KBM-7 (cell line): ENCODE measurements around the gene RPTN.

Source experiments
- DNase-seq: peaks from one replicate; pipeline ENCODE4 v3.0.0-alpha.2; 2015
- in situ Hi-C: fragments of 300-500 bp; cut with MboI; formaldehyde crosslinking; loops from 2 replicates; pipeline ENCODE4 v1.14.3; 2020; ENCODE audit warnings: low sequenced_read_pairs, low pct_unique_long_range_greater_than_20kb, mixed read lengths

Gene RPTN, protein sequence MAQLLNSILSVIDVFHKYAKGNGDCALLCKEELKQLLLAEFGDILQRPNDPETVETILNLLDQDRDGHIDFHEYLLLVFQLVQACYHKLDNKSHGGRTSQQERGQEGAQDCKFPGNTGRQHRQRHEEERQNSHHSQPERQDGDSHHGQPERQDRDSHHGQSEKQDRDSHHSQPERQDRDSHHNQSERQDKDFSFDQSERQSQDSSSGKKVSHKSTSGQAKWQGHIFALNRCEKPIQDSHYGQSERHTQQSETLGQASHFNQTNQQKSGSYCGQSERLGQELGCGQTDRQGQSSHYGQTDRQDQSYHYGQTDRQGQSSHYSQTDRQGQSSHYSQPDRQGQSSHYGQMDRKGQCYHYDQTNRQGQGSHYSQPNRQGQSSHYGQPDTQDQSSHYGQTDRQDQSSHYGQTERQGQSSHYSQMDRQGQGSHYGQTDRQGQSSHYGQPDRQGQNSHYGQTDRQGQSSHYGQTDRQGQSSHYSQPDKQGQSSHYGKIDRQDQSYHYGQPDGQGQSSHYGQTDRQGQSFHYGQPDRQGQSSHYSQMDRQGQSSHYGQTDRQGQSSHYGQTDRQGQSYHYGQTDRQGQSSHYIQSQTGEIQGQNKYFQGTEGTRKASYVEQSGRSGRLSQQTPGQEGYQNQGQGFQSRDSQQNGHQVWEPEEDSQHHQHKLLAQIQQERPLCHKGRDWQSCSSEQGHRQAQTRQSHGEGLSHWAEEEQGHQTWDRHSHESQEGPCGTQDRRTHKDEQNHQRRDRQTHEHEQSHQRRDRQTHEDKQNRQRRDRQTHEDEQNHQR

GRCh38 chr1:152159144-152159543, at the start of gene RPTN:
Gene RPTN (minus strand): TSS chr1:152159228. CDS start chr1:152157889, 1,339 bp downstream.
- DNase-seq, result no peak
- in situ Hi-C loops, result no loop called here

DNA sequence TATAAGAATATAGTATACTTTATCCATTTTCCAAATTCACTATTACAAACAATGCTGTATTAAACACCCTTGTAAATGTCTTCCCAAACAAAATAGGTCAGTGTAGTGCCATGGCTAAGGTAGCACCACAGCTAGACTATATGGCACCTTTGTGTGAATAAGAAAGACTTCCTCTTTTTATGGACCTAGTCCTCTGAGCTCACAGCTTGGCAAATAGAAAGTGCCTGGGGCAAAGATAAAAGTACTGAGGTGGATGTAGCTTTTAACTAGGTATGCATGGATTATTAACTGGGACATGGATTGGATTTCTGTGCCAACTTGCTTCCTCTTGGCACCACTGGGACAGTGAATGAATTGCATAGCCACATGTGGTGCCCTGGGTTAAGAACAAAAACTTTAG, 40.0 kb upstream of the RPTN start:
- in situ Hi-C loops, result loop anchor here (10.0 kb wide), 1 partner anchor 246 kb away; no protein-coding TSS in a partner anchor
- DNase-seq, result no peak

GRCh38 chr1:152197361-152197941, 38.4 kb upstream of the RPTN start:
- in situ Hi-C loops, result loop anchor here (10.0 kb wide), 1 partner anchor 247 kb away; no protein-coding TSS in a partner anchor
- DNase-seq, result no peak

DNA sequence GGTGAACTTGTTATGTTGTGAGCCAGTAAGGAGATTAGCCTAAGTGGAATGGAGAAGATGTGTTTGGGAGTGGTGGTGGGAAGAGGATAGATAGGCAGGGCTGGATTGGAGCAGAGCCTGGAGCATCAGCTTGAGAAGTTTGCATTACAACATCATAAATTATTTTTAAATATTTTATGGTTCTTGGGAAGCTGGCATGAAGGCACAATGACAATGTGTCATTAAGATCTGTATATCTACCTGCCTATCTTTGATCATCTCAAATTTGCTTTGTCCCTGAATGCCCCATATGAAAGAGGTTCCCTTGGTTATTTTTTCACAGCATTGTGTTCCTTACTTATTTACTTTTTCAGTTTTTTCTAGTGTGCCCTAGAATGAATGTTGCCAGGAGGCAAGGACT, 32.7 kb upstream of the RPTN start:
- in situ Hi-C loops, result loop anchor here (10.0 kb wide), 1 partner anchor 253 kb away; no protein-coding TSS in a partner anchor
- no peak for DNase-seq

DNA sequence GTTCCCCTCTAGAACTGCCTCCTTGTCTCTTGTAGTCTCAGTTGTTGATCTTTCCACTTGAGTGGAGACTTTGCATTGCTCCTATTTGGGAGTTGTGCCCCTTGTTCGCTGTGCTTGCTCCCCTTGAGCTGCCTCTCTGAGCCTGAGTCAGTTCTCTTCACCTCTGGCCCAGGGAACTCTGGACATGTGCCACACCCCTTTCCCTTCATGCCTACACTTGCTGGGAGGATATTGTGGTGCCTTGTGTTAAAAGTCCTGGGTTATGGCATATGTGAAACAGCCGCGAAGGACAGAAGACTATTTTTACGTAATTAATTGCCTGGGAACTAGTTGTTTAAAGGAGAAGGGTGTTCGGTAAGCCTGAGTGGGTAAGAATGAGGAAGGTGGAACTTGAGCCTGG, 32.2 kb upstream of the RPTN start:
- in situ Hi-C loops, result loop anchor here (10.0 kb wide), 1 partner anchor 254 kb away; no protein-coding TSS in a partner anchor

GRCh38 chr1:152190589-152190988, 31.6 kb upstream of the RPTN start:
- no peak for DNase-seq
- in situ Hi-C loops, result loop anchor here (10.0 kb wide), 1 partner anchor 254 kb away; no protein-coding TSS in a partner anchor

More for the DNA sequence above, 32.2 kb upstream of the RPTN start:
- DNase-seq, result no peak

- in situ Hi-C loops, result loop anchor here (10.0 kb wide), 1 partner anchor 255 kb away; no protein-coding TSS in a partner anchor
- DNase-seq, result peak; percentile 61
These were observed 30.8 kb upstream of the RPTN start for GRCh38 chr1:152189657-152190442.

DNA sequence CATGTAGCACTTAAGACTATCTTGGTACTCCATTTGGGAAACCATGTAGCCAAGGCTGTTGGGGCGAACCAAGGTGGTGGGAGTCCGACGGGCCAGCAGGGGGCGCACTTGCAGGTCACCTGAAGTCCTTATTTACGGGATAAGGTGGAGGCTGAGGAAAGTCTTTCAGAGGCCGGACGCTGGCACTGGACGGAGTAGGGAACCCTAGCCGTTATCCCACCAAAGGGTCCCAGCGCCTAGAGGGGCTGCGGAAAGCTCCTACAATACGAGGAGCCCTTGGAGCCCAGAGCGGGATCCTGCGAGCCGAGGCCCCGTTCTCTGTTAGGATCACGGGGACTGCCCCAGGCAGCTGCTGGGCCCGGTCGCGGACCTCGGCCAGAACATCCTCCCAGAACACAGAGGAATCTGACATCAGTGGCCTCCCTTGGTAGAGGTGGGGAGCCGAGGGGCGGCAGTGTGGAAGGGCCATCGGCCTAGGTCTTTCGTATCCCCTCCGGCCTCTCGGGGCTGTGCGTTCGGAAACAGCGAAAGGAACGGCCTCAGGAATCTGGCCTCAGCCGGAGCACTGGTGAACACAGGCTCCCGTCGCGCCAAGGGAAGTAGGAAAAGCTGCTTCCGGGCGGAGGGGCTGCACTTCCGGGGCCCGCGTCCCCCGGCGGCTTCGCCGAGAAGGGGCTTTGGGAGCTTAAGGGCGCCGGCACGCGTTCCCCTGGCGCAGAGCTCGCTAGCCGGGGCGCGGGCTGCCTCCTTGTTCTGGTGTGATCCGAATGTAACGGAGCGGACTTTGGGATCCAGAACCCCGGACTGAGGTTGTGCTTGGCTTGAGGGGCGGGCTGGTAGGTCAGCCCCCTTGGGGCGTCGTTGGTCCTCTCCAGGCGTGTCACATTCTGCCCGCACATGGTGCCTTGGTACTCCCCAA, 29.9 kb upstream of the RPTN start:
- DNase-seq, result peak; percentile 39

DNA sequence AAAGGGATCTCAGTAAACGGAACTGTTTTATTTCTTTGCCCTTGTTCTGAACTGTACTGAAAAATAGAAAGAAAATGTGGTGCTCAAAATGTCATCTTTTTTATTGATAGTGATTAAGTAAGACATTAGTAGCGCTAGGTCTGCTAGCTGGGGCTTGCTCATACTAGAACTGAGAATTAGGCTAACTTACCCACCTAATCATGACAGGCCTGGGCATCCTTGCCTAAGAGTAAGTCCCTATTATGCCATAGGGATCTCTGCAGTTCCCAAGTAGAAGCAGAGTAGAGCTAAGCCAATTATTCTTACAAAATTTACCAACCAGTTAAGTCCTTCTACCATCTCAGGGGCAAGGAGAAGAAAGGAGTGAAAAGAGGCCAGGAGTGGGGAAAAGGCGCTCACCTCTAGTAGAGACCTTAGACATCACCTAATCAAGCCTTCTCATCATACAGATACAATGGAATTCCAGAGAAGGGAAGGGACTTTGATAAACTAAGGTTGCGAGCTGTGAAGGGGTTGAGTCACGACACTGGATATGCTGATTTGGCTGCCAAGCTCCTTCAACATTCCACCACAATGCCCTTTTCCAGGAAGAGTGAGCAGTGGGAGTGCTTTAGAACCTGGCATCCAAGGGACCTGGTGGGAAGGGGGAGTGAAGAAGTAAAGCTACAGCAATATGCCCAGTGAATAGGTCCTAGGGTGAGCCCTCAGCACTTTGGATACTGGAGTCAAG, 27.7 kb upstream of the RPTN start:
- in situ Hi-C loops, result no loop called here

More for the DNA sequence above, 29.9 kb upstream of the RPTN start:
- in situ Hi-C loops, result no loop called here

DNA sequence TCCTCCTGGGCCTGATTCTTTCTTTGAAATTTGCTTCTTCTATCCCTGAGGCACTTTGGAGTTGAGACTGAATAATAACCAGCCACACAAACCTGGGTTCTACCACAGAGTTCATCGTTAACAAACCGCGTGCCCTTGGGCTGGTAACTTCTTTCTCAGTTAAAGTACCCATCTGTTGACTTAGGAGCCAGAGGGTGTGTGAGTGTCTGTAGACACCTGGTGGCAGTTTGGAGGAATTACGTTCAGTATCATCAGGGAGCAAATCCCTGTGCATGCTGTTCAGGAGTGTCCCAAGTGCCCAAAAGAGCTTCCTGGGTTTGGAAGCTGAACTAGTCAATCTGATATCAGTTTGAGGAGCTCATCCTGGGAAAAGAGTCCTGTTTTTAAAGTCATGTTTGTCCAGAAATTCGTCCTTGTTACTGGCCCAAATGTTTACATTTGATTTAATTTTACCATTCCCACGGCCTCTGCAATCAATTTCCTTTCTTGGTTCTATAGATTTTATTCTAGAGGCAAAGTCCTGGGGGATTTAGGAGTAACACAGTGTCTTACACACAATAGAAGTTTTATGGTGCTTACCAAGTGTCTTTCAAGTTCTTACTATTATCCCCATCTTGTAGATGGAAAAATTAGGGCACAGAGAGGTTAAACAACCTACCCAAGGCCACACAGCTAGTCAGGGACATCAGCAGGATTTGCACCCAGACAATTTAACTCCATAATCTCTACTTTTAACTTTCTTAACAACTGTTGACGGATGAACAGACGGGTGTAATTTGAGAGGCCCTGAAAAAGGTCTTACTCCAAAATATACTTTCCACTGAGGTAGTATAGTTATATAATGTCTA, 26.7 kb upstream of the RPTN start:
- in situ Hi-C loops, result no loop called here
- peak; percentile 71 for DNase-seq

More for the DNA sequence above, 27.7 kb upstream of the RPTN start:
- DNase-seq, result no peak

DNA sequence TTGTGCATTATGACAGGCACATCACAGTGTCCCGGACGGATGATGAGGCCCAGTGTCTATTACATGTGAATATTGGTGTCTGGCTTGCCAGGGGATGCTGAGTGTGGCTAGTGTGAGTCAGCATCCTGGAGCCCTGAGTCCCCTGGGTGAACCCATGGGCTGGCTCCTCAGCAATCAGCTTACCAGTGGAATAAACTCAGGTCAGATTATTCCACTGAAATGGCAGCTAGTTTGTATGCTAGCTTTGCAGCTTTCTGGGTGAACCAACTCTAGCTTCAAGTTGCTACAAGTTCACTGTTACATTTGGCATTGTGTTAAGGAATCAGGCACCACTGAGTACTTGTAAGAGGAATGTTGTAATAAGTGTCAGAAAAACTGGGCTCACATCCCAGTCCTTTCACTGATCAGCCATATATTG, 23.9 kb upstream of the RPTN start:
- in situ Hi-C loops, result loop anchor here (5.0 kb wide), 1 partner anchor 131 kb away; no protein-coding TSS in a partner anchor
- no peak for DNase-seq

GRCh38 chr1:152182431-152182830, 23.4 kb upstream of the RPTN start:
- in situ Hi-C loops, result loop anchor here (5.0 kb wide), 1 partner anchor 130 kb away; no protein-coding TSS in a partner anchor
- DNase-seq, result peak; percentile 45

- no peak for DNase-seq
- in situ Hi-C loops, result no loop called here
These were observed 20.5 kb upstream of the RPTN start for GRCh38 chr1:152179566-152179965.

GRCh38 chr1:152170287-152170905, 11.4 kb upstream of the RPTN start:
- DNase-seq, result no peak
- in situ Hi-C loops, result no loop called here

- in situ Hi-C loops, result no loop called here
- DNase-seq, result no peak
These were observed 10.5 kb upstream of the RPTN start for GRCh38 chr1:152169366-152170025.
